ENCODE data around the gene TMIE. TPM values are rescaled to one million over a fixed set of nuclear protein-coding genes. Genes with fewer than 3 reads are reported as not detected.

Gene TMIE
- total RNA-seq, 1 donor from 2014 or later: not detected

DNA sequence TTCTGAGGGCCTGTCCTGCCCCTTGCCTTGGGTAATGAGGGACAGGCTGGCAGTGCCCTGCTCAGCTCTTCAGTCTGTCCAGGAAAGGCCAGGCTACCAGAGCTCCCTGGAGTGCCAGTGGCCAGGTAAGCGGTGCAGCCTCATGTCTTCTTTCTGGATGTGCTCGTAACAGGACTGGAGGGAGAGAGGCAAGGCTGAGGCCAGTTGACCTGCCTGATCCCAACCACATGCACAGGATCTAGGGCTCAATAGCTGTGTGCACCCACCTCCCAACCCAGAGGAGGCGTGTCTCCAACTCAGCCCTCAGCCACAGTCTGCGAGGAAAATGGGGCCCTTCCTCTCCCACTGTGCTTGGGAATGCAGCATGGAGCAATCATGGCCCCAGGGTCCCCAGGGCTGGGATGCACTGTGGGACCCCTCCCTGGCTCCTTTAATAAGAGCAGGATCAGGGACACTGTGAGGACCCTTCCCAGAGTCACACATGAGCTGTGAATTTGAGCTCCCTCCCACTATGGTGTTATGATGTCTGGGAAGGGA lies 30.2 kb upstream of the TMIE start:
- no peaks in the 10 kb centered on the region for H3K27me3 Mint-ChIP-seq (ENCODE audit: low read depth)
- DNase-seq (ENCODE audit: low read depth, low spot score): no peak
- no peak overlapping the region for H3K27ac Mint-ChIP-seq (ENCODE audit: unreplicated experiment)
- TF ChIP-seq, protein P1, sequence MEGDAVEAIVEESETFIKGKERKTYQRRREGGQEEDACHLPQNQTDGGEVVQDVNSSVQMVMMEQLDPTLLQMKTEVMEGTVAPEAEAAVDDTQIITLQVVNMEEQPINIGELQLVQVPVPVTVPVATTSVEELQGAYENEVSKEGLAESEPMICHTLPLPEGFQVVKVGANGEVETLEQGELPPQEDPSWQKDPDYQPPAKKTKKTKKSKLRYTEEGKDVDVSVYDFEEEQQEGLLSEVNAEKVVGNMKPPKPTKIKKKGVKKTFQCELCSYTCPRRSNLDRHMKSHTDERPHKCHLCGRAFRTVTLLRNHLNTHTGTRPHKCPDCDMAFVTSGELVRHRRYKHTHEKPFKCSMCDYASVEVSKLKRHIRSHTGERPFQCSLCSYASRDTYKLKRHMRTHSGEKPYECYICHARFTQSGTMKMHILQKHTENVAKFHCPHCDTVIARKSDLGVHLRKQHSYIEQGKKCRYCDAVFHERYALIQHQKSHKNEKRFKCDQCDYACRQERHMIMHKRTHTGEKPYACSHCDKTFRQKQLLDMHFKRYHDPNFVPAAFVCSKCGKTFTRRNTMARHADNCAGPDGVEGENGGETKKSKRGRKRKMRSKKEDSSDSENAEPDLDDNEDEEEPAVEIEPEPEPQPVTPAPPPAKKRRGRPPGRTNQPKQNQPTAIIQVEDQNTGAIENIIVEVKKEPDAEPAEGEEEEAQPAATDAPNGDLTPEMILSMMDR (conservative IDR thresholded peaks at IDR 0.05): no peak
- H3K9me3 Mint-ChIP-seq: no peaks in the 10 kb centered on the region
- no peaks in the 10 kb centered on the region for H3K36me3 Mint-ChIP-seq (ENCODE audit: low read depth)
- H3K4me3 Mint-ChIP-seq: no peak overlapping the region
- H3K4me1 Mint-ChIP-seq: no peaks in the 10 kb centered on the region

- Mint-ChIP-seq H3K27me3 (ENCODE audit: low read depth) (no peaks in the 10 kb centered on the region), H3K4me3 (no peak overlapping the region), H3K4me1 (no peaks in the 10 kb centered on the region), H3K9me3 (no peaks in the 10 kb centered on the region), H3K27ac (ENCODE audit: unreplicated experiment) (no peak overlapping the region), H3K36me3 (ENCODE audit: low read depth) (no peaks in the 10 kb centered on the region)
- TF ChIP-seq, protein P1 (conservative IDR thresholded peaks at IDR 0.05): no peak
- no peak for DNase-seq (ENCODE audit: low read depth, low spot score)
Measured at GRCh38 chr3:46671541-46672348, 29.4 kb upstream of the TMIE start.

GRCh38 chr3:46672349-46672695 lies 28.9 kb upstream of the TMIE start:
- Mint-ChIP-seq H3K27ac (ENCODE audit: unreplicated experiment) (no peak overlapping the region), H3K4me3 (no peak overlapping the region), H3K9me3 (no peaks in the 10 kb centered on the region), H3K27me3 (ENCODE audit: low read depth) (no peaks in the 10 kb centered on the region), H3K36me3 (ENCODE audit: low read depth) (no peaks in the 10 kb centered on the region), H3K4me1 (no peaks in the 10 kb centered on the region)
- TF ChIP-seq, protein P1 (conservative IDR thresholded peaks at IDR 0.05): no peak
- no peak for DNase-seq (ENCODE audit: low read depth, low spot score)

- Mint-ChIP-seq H3K27me3 (ENCODE audit: low read depth) (no peaks in the 10 kb centered on the region), H3K36me3 (ENCODE audit: low read depth) (no peaks in the 10 kb centered on the region)
- DNase-seq (ENCODE audit: low read depth, low spot score): no peak
Measured at GRCh38 chr3:46673151-46674030, 27.8 kb upstream of the TMIE start.

More at GRCh38 chr3:46673151-46674030, 27.8 kb upstream of the TMIE start:
- H3K4me3 Mint-ChIP-seq: no peak overlapping the region
- no peaks in the 10 kb centered on the region for H3K4me1 Mint-ChIP-seq
- TF ChIP-seq, protein P1 (conservative IDR thresholded peaks at IDR 0.05): no peak
- no peaks in the 10 kb centered on the region for H3K9me3 Mint-ChIP-seq
- H3K27ac Mint-ChIP-seq (ENCODE audit: unreplicated experiment): no peak overlapping the region

All from neural crest cell (in vitro differentiated cells).